A549 (cell line): ENCODE measurements around the gene TM4SF18. TPM values are rescaled to one million over a fixed set of nuclear protein-coding genes. Genes with fewer than 3 reads are reported as not detected.

Source experiments
- ATAC-seq, 2 experiments: fragments of 200-7000 bp in 1 of 2; fragments of >200 bp in 1 of 2; cut with Nextera tagmentation in 1 of 2; cut with Tn5 transposase in 1 of 2; 3 replicates each; pipeline versions ENCODE4 v1.8.0 to v1.9.1; 2018 to 2020; ENCODE audit warnings: mild to moderate bottlenecking in 1 of 2, moderate library complexity in 1 of 2
- CTCF ChIA-PET: fragments of 300-600 bp; sonication (Branson Sonifier 250); formaldehyde crosslinking; extraction: SDS; loops from one replicate; lab custom pipeline; 2021; ENCODE audit warnings: antibody characterized with exemption, inconsistent platforms; lab: Yijun Ruan, JAX
- POLR2A ChIA-PET: fragments of 350-600 bp; formaldehyde crosslinking; extraction: SDS; loops from one replicate; lab custom pipeline; 2021; ENCODE audit warnings: antibody characterized with exemption, inconsistent platforms; lab: Yijun Ruan, JAX
- DNase-seq, 2 experiments: peaks; one replicate each; pipeline versions ENCODE4 v3.0.0 to v3.0.0-alpha.2; 2011 to 2016; ENCODE audit warnings: low read depth in 1 of 2, low spot score in 1 of 2
- FAIRE-seq: peaks from 2 replicates; lab custom pipeline; 2011; peaks lifted over from hg19 to GRCh38; lab: Jason Lieb, UNC
- H3K27ac ChIP-seq, 2 experiments: fragments of >200 bp; sonication (Bioruptor Twin); formaldehyde crosslinking; 3 replicates each; pipeline ENCODE4 v1.5.1; 2016 to 2017
- H3K4me1 ChIP-seq: fragments of >200 bp; sonication (Bioruptor Twin); formaldehyde crosslinking; 3 replicates; pipeline ENCODE4 v1.6.1; 2016
- H3K4me2 ChIP-seq: fragments of >200 bp; sonication (Bioruptor Twin); formaldehyde crosslinking; 3 replicates; pipeline ENCODE4 v1.6.1; 2016
- H3K4me3 ChIP-seq: fragments of >200 bp; sonication (Bioruptor Twin); formaldehyde crosslinking; 3 replicates; pipeline ENCODE4 v1.5.1; 2016
- H3K9me3 ChIP-seq: fragments of >200 bp; sonication (Bioruptor Twin); formaldehyde crosslinking; 3 replicates; pipeline ENCODE4 v1.6.1; 2016
- CBX2 ChIP-seq: fragments of 200-600 bp; sonication (generic); IDR thresholded peaks from 2 replicates; pipeline ENCODE4 v1.6.1; 2016; ENCODE audit warnings: low read depth, mild to moderate bottlenecking, borderline replicate concordance
- CHD2 ChIP-seq: fragments of 150-350 bp; IDR thresholded peaks from 2 replicates; pipeline ENCODE4 v1.6.1; 2014; ENCODE audit warnings: low read length; ENCODE audit not compliant: partially characterized antibody
- CTCF ChIP-seq: fragments of >200 bp; sonication (Bioruptor Twin); formaldehyde crosslinking; IDR thresholded peaks from 3 replicates; pipeline ENCODE4 v1.5.1; 2016
- E2F6 ChIP-seq: IDR thresholded peaks from 2 replicates; pipeline ENCODE4 v1.6.1; 2012; ENCODE audit warnings: low read depth, borderline replicate concordance
- EHMT2 ChIP-seq: fragments of 200-600 bp; sonication (generic); IDR thresholded peaks from 2 replicates; pipeline ENCODE4 v1.6.1; 2016; ENCODE audit warnings: antibody characterized with exemption, low read depth, mild to moderate bottlenecking, moderate library complexity
- EP300 ChIP-seq, 2 experiments: fragments of >200 bp; sonication (Bioruptor Twin); formaldehyde crosslinking; IDR thresholded peaks; 2 replicates in 1 of 2; 3 replicates in 1 of 2; pipeline ENCODE4 v1.6.1; 2016 to 2017
- ESRRA ChIP-seq: fragments of 150-350 bp; IDR thresholded peaks from 2 replicates; pipeline ENCODE4 v1.6.1; 2014; ENCODE audit warnings: mild to moderate bottlenecking, low read length, borderline replicate concordance
- FOSB ChIP-seq: fragments of 250-450 bp; sonication (Bioruptor Pico); IDR thresholded peaks from 2 replicates; pipeline ENCODE4 v1.5.0; 2020; ENCODE audit warnings: mild to moderate bottlenecking, moderate library complexity
- FOXS1 ChIP-seq: fragments of 250-450 bp; sonication (Bioruptor Pico); IDR thresholded peaks from 2 replicates; pipeline ENCODE4 v1.5.0; 2020; ENCODE audit warnings: mild to moderate bottlenecking, moderate library complexity
- HDAC2 ChIP-seq: fragments of 200-600 bp; sonication (generic); IDR thresholded peaks from 2 replicates; pipeline ENCODE4 v1.6.1; 2016
- HOXB5 ChIP-seq: fragments of 250-450 bp; sonication (Bioruptor Pico); IDR thresholded peaks from 2 replicates; pipeline ENCODE4 v1.5.0; 2020; ENCODE audit warnings: mild to moderate bottlenecking, moderate library complexity
- JUN ChIP-seq, 2 experiments: fragments of >200 bp; sonication (Bioruptor Twin); formaldehyde crosslinking; IDR thresholded peaks; 2 replicates in 1 of 2; 3 replicates in 1 of 2; pipeline ENCODE4 v1.6.1; 2016 to 2017
- JUNB ChIP-seq: fragments of >200 bp; sonication (Bioruptor Twin); formaldehyde crosslinking; IDR thresholded peaks from 2 replicates; pipeline ENCODE4 v1.6.1; 2016
- KDM1A ChIP-seq: fragments of 200-600 bp; sonication (generic); IDR thresholded peaks from 2 replicates; pipeline ENCODE4 v1.6.1; 2016; ENCODE audit warnings: low read depth, mild to moderate bottlenecking
- KDM5A ChIP-seq: fragments of 200-600 bp; sonication (generic); IDR thresholded peaks from 2 replicates; pipeline ENCODE4 v1.6.1; 2016; ENCODE audit warnings: antibody characterized with exemption, mild to moderate bottlenecking
- MYC ChIP-seq: IDR thresholded peaks from 2 replicates; pipeline ENCODE4 v1.6.1; 2012; ENCODE audit warnings: mild to moderate bottlenecking, inconsistent platforms, low read length, improper control_type of control experiment, borderline replicate concordance
- PBX3 ChIP-seq: IDR thresholded peaks from 2 replicates; pipeline ENCODE4 v1.6.1; 2012
- PHF8 ChIP-seq: fragments of 200-600 bp; sonication (generic); IDR thresholded peaks from 2 replicates; pipeline ENCODE4 v1.6.1; 2016; ENCODE audit warnings: low read depth, mild to moderate bottlenecking, antibody characterized with exemption, moderate library complexity, borderline replicate concordance
- RAD21 ChIP-seq, 2 experiments: fragments of >200 bp in 1 of 2; sonication (Bioruptor Twin) in 1 of 2; formaldehyde crosslinking in 1 of 2; IDR thresholded peaks in 1 of 2; conservative IDR thresholded peaks in 1 of 2; 2 replicates in 1 of 2; 3 replicates in 1 of 2; pipeline ENCODE4 v1.6.1; 2012 to 2018; ENCODE audit warnings: inconsistent platforms in 1 of 2
- RARB ChIP-seq: fragments of 250-450 bp; sonication (Bioruptor Pico); IDR thresholded peaks from 2 replicates; pipeline ENCODE4 v1.8.0; 2021; ENCODE audit warnings: mild to moderate bottlenecking, moderate library complexity
- REST ChIP-seq: fragments of 200-600 bp; sonication (generic); IDR thresholded peaks from 2 replicates; pipeline ENCODE4 v1.6.1; 2016; ENCODE audit warnings: antibody characterized with exemption, mild to moderate bottlenecking, moderate library complexity
- ZNF302 ChIP-seq: fragments of 250-450 bp; sonication (Bioruptor Pico); IDR thresholded peaks from 2 replicates; pipeline ENCODE4 v1.9.0; 2021; ENCODE audit warnings: inconsistent platforms, mild to moderate bottlenecking, moderate library complexity
- WGBS: methylation state at CpG from one replicate; pipeline ENCODE4 v1.1.6; 2017; ENCODE audit errors: missing lambda C conversion rate; 5-methylcytosine and 5-hydroxymethylcytosine counted together
- polyA plus RNA-seq, 4 experiments: library from polyadenylated mRNA; depleted of rRNA in 3 of 4; stranded (reverse); fragments of >200 nt; fragmentation: RNase III in 1 of 4; extraction: RNeasy Plus Mini Kit Qiagen cat#74134 plus additional on column Dnase treatment in 1 of 4; gene quantifications; 2 replicates in 3 of 4; 3 replicates in 1 of 4; pipeline ENCODE4 v1.2.3, GENCODE V29; 2011 to 2017

TM4SF18 gene
- polyA plus RNA-seq, 2 of the 4 experiments (the other 2 are of a cell fraction), result 51.3 to 99.8 TPM

- FAIRE-seq, result no peak
- POLR2A ChIA-PET, result no interaction called here
Measured at GRCh38 chr3:149307435-149307783, 26.0 kb downstream of the TM4SF18 start.

GRCh38 chr3:149306751-149307434 is 26.5 kb downstream of the TM4SF18 start:
- TF ChIP-seq HDAC2 (no peak), EP300 (IDR thresholded peaks at IDR 0.05) (no peak), MYC (no peak), CHD2 (no peak), CTCF (no peak), KDM5A (no peak), JUNB (no peak), REST (no peak), EHMT2 (no peak), E2F6 (no peak), ZNF302 (CRISPR knock-in tag) (no peak), FOXS1 (CRISPR knock-in tag) (no peak), RAD21 (conservative IDR thresholded peaks at IDR 0.05 in 1 of 2, IDR thresholded peaks at IDR 0.05 in 1 of 2) (no peak), KDM1A (no peak), CBX2 (no peak), FOSB (no peak), JUN (IDR thresholded peaks at IDR 0.05) (no peak), PHF8 (no peak)
- TF ChIP-seq, all 56 proteins: peak for 0
- Histone ChIP-seq H3K4me2 (no peak overlapping the region), H3K9me3 (peaks cover 9% of the 10 kb centered on the region; the same call in 2 of the 3 replicates), H3K4me1 (peaks cover 13% of the 10 kb centered on the region), H3K4me3 (no peak overlapping the region), H3K27ac (peak overlapping the region in 1 of 2 experiments; percentile 72; a peak in 3 of 6 replicates)
- DNase-seq, result no peak
- CTCF ChIA-PET, result interaction anchor here (1.2 to 2.5 kb wide), 4 partner anchors 12 to 34 kb away, joined by 3 to 10 read pairs (median 6); no protein-coding TSS in a partner anchor
- FAIRE-seq, result no peak
- POLR2A ChIA-PET, result no interaction called here
- 96% methylated on average over 2 of the region's 2 CpGs for WGBS
- no peak for ATAC-seq

More at GRCh38 chr3:149307435-149307783, 26.0 kb downstream of the TM4SF18 start:
- no peak for TF ChIP-seq CBX2
- TF ChIP-seq RARB (CRISPR knock-in tag), result no peak
- no peak for TF ChIP-seq PBX3
- no peak for TF ChIP-seq ESRRA
- no peak for TF ChIP-seq FOSB
- no peak for TF ChIP-seq HOXB5 (CRISPR knock-in tag)
- no peak for TF ChIP-seq CHD2
- Histone ChIP-seq H3K4me3 (no peak overlapping the region), H3K4me2 (no peak overlapping the region), H3K9me3 (peaks cover 9% of the 10 kb centered on the region; the same call in 2 of the 3 replicates), H3K27ac (peak overlapping the region in 1 of 2 experiments; percentile 72; a peak in 3 of 6 replicates), H3K4me1 (peaks cover 12% of the 10 kb centered on the region)
- 100% methylated on average over 1 of the region's 1 CpG for WGBS
- ATAC-seq (no peak), DNase-seq (no peak)
- CTCF ChIA-PET, result interaction anchor here (1.2 to 2.5 kb wide), 4 partner anchors 11 to 35 kb away, joined by 3 to 10 read pairs (median 6); no protein-coding TSS in a partner anchor
